ENCODE data around the gene SLC38A10. TPM values are rescaled to one million over a fixed set of nuclear protein-coding genes. Genes with fewer than 3 reads are reported as not detected.
A peak's percentile ranks its signal among the peaks of the same experiment; 100 is the strongest.

The SLC38A10 gene
- total and polyA plus RNA-seq, 10 of the 15 experiments (the other 5 are each of a cell fraction or from before 2014, with no cell fraction given), result 0.52 to 67.9 (median 22.1) TPM

DNA sequence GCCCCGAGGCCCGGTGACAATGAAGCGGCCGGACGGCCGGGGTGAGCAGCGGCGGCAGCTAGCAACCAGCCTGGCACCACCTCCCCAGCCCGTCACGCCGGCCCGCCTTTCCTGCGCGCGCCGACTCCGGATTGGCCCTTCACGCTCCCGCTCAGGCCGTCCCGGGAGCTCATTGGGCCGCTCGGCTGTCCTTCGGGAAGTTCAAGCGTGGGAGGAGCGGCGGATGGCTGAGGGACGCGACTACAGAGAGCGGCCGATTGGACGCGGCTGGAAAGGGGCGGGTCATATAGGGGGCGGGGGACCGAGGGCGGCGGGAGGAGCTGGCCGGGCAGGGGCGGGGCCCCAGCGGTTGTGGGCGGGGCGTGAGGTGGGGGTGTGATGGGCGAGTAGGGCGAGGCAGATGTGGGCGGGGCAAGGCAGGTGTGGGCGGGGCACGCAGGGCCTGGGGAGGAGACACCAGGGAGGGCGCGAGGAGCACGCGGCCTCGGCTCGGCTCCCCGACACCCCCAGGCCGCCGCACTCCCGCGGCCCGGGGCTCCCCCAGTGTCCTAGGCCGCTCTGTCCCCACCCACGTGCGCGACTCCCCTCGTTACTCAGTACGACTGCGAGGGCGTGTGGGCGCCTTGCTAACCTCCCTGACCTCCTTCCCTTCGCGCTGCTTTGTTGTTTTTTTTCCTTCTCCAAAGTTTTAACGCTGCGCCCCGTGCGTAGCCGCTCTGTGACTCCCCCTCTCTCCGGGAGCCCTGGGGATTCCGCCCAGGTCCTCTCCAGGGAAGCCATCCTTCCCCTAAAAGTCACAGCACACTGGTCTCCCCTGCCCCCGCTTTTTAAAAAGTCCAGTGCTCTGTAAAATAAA is 72.0 kb downstream of the SLC38A10 start, which contains the start of gene CEP131:
Gene CEP131 (minus strand): TSS at position 60 of the 856 bp plus-strand sequence. CDS start 2,909 bp downstream, outside the sequence.
- no TSS peak for BruUV-seq (replicated peaks)
- FAIRE-seq, result peak; percentile 98
- ChIA-PET CTCF (interaction anchor here (0.7 to 1.3 kb wide), 5 partner anchors 15 to 121 kb away, joined by 3 read pairs; partner anchors contain the start of genes NDUFAF8 and TEPSIN), POLR2A (interaction anchor here (0.5 to 1.3 kb wide), 3 partner anchors 16 to 765 kb away, joined by 4 to 18 read pairs (median 8); partner anchors contain the start of genes NDUFAF8, SLC38A10 and TEPSIN), SMC1A (ENCODE audit: uncharacterized antibody, unreplicated experiment) (interaction anchor here (0.6 to 1.1 kb wide), 3 partner anchors 9 to 262 kb away, joined by 3 read pairs; no protein-coding TSS in a partner anchor), RAD21 (ENCODE audit: unreplicated experiment) (interaction anchor here (0.8 to 1.2 kb wide), 4 partner anchors 16 to 292 kb away, joined by 3 to 18 read pairs (median 4); partner anchors contain the start of genes NDUFAF8 and TEPSIN)
- peak within 1 kb of the TSS; percentile 62 for H3K9ac ChIP-seq (ENCODE audit: control insufficient read depth, insufficient read depth, low read length)
- no peaks in the 10 kb centered on the region for H3K9me3 ChIP-seq (replicated peaks; ENCODE audit: control insufficient read depth, insufficient read depth, low read length)
- under 1% methylated on average over 66 of the region's 79 CpGs for WGBS (ENCODE audit: insufficient coverage, insufficient replicate concordance, low lambda C conversion rate, missing lambda C conversion rate)
- H3K4me1 ChIP-seq (ENCODE audit: control insufficient read depth, insufficient read depth, low read length), result peaks cover 14% of the 10 kb centered on the region
- H3K27me3 ChIP-seq (replicated peaks in 1 of 2; ENCODE audit: control insufficient read depth in 2 of 2, insufficient read depth in 2 of 2, low read length in 1 of 2), result no peaks in the 10 kb centered on the region
- DNase-seq (ENCODE audit: low read depth, low spot score), result peak; percentile 85
- in situ Hi-C loops (cut with MboI), result no loop called here
- H3K4me2 ChIP-seq (ENCODE audit: control insufficient read depth, insufficient read depth), result peak within 1 kb of the TSS; percentile 93
- no peaks in the 10 kb centered on the region for H3K36me3 ChIP-seq (ENCODE audit: control insufficient read depth in 2 of 2, insufficient read depth in 2 of 2, low read length in 1 of 2)
- peak; percentile 99 for ATAC-seq
- H3K27ac ChIP-seq (ENCODE audit: control insufficient read depth, insufficient read depth), result peak within 1 kb of the TSS; percentile 43; the same call in 1 of the 2 replicates
- H4K20me1 ChIP-seq (ENCODE audit: control insufficient read depth, insufficient read depth), result no peaks in the 10 kb centered on the region
- peaks cover 3% of the 10 kb centered on the region for H3K79me2 ChIP-seq (ENCODE audit: control insufficient read depth, insufficient read depth, low read length)
- H3K4me3 ChIP-seq, result peak within 1 kb of the TSS; percentile 96
- H2AFZ ChIP-seq (ENCODE audit: control insufficient read depth, low read depth, low read length), result peak within 1 kb of the TSS; percentile 90
- intact Hi-C loops (cut with micrococcal nuclease; ENCODE audit: unreplicated experiment), result no loop called here
- TF ChIP-seq SREBF2 (IDR thresholded peaks at IDR 0.05; ENCODE audit: low read length) (no peak), BHLHE40 (IDR thresholded peaks at IDR 0.05; ENCODE audit: borderline replicate concordance in 1 of 2, low read depth in 2 of 2, low read length in 1 of 2) (peak; percentile 47 to 75; a peak in 3 of 4 replicates), NFYA (IDR thresholded peaks at IDR 0.05; ENCODE audit: borderline replicate concordance, low read depth, low read length) (peak; percentile 13; the same call in 1 of the 2 replicates), PAX5 (IDR thresholded peaks at IDR 0.05; ENCODE audit: borderline replicate concordance, low read depth, low read length) (peak; percentile 57), ZNF384 (IDR thresholded peaks at IDR 0.05; ENCODE audit: borderline replicate concordance, low read depth, low read length) (no peak), ZNF622 (IDR thresholded peaks at IDR 0.05) (no peak), MEF2B (IDR thresholded peaks at IDR 0.05; ENCODE audit: partially characterized antibody, poor library complexity, severe bottlenecking) (peak; percentile 11), CHD2 (IDR thresholded peaks at IDR 0.05; ENCODE audit: borderline replicate concordance, low read depth, low read length) (peak; percentile 96), EED (IDR thresholded peaks at IDR 0.05; ENCODE audit: low read depth) (no peak), HDAC2 (IDR thresholded peaks at IDR 0.05) (no peak), SPI1 (IDR thresholded peaks at IDR 0.05; ENCODE audit: borderline replicate concordance, insufficient read depth, low read depth, low read length) (no peak), ASH2L (IDR thresholded peaks at IDR 0.05; ENCODE audit: borderline replicate concordance, low read depth) (no peak), ZZZ3 (IDR thresholded peaks at IDR 0.05; ENCODE audit: control insufficient read depth, insufficient read length, low read depth) (no peak), TBL1XR1 (IDR thresholded peaks at IDR 0.05; ENCODE audit: low read depth, low read length) (no peak)
- TF ChIP-seq, protein P1, sequence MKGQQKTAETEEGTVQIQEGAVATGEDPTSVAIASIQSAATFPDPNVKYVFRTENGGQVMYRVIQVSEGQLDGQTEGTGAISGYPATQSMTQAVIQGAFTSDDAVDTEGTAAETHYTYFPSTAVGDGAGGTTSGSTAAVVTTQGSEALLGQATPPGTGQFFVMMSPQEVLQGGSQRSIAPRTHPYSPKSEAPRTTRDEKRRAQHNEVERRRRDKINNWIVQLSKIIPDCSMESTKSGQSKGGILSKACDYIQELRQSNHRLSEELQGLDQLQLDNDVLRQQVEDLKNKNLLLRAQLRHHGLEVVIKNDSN (IDR thresholded peaks at IDR 0.05; ENCODE audit: borderline replicate concordance, extremely low read length, insufficient read depth, low read depth, low read length), result no peak
- TF ChIP-seq, protein P2, sequence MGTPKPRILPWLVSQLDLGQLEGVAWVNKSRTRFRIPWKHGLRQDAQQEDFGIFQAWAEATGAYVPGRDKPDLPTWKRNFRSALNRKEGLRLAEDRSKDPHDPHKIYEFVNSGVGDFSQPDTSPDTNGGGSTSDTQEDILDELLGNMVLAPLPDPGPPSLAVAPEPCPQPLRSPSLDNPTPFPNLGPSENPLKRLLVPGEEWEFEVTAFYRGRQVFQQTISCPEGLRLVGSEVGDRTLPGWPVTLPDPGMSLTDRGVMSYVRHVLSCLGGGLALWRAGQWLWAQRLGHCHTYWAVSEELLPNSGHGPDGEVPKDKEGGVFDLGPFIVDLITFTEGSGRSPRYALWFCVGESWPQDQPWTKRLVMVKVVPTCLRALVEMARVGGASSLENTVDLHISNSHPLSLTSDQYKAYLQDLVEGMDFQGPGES (IDR thresholded peaks at IDR 0.05), result peak; percentile 96
- TF ChIP-seq, protein P3, sequence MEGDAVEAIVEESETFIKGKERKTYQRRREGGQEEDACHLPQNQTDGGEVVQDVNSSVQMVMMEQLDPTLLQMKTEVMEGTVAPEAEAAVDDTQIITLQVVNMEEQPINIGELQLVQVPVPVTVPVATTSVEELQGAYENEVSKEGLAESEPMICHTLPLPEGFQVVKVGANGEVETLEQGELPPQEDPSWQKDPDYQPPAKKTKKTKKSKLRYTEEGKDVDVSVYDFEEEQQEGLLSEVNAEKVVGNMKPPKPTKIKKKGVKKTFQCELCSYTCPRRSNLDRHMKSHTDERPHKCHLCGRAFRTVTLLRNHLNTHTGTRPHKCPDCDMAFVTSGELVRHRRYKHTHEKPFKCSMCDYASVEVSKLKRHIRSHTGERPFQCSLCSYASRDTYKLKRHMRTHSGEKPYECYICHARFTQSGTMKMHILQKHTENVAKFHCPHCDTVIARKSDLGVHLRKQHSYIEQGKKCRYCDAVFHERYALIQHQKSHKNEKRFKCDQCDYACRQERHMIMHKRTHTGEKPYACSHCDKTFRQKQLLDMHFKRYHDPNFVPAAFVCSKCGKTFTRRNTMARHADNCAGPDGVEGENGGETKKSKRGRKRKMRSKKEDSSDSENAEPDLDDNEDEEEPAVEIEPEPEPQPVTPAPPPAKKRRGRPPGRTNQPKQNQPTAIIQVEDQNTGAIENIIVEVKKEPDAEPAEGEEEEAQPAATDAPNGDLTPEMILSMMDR (IDR thresholded peaks at IDR 0.05 in 2 of 3, conservative IDR thresholded peaks at IDR 0.05 in 1 of 3; ENCODE audit: control insufficient read depth in 2 of 3, extremely low read depth in 1 of 3, insufficient read depth in 1 of 3, low read depth in 3 of 3, low read length in 3 of 3), result no peak
